Fibroblast of lung (primary cell): ENCODE data around the gene ZKSCAN3.

Experiments
- EZH2 ChIP-seq: IDR thresholded peaks from 2 replicates; pipeline ENCODE4 v1.5.1; 2012; ENCODE audit warnings: low read length, control low read depth, mild to moderate bottlenecking; ENCODE audit errors: missing control alignments
- TF ChIP-seq, protein P1 (sequence below), 2 donors: IDR thresholded peaks in 1 of 2; conservative IDR thresholded peaks in 1 of 2; 1 replicate in 1 of 2; 2 replicates in 1 of 2; pipeline ENCODE4 v1.5.1; 2011 to 2012; ENCODE audit warnings: low read length in 2 of 2, control low read depth in 1 of 2, inconsistent platforms in 1 of 2, low read depth in 1 of 2, mild to moderate bottlenecking in 1 of 2

DNA sequence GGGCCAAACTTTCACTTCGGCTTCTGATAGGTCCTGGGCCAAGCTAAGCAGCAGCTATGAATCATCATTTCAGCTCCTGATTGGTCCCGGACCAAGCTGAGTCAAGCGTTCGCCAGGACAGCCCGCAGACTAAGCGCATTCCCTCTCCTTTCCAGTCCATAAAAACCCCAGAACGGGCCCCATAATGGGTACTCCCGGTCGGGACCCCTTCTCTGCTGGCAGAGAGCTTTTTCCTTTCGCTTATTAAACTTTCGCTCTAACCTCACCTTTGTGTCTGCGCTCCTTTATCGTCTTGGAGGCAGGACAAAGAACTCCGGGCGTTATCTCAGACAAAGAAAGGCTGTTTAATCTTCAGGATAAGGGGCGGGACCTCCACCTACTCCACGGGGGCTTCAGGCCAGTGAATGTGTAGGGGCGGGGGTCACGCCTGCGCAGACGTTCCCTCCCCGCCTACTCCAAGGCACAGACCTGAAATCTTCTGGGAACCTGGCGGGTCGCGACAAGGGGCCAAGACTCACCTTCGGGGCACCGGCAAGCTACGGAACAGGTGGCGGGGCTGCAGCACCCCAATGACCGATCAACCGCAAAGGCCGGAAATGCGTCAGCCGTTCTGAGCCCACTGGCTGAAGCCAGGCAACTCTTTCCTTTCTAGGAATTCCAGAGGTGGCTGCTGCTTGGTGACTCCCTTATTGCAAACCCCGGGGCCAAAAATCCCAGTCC, 14.0 kb upstream of the ZKSCAN3 start, which contains the start of gene ZSCAN31:
- TF ChIP-seq, protein P1, sequence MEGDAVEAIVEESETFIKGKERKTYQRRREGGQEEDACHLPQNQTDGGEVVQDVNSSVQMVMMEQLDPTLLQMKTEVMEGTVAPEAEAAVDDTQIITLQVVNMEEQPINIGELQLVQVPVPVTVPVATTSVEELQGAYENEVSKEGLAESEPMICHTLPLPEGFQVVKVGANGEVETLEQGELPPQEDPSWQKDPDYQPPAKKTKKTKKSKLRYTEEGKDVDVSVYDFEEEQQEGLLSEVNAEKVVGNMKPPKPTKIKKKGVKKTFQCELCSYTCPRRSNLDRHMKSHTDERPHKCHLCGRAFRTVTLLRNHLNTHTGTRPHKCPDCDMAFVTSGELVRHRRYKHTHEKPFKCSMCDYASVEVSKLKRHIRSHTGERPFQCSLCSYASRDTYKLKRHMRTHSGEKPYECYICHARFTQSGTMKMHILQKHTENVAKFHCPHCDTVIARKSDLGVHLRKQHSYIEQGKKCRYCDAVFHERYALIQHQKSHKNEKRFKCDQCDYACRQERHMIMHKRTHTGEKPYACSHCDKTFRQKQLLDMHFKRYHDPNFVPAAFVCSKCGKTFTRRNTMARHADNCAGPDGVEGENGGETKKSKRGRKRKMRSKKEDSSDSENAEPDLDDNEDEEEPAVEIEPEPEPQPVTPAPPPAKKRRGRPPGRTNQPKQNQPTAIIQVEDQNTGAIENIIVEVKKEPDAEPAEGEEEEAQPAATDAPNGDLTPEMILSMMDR (conservative IDR thresholded peaks at IDR 0.05 in 1 of 2, IDR thresholded peaks at IDR 0.05 in 1 of 2; ENCODE audit: low read depth in 1 of 2, low read length in 2 of 2): no peak
- no peak for TF ChIP-seq EZH2
